Stimulated activated CD4-positive, alpha-beta T cell treated with anti-CD3 and anti-CD28 coated beads, Interleukin-1b, Interleukin-23, amount 100 ng/mL, for 4 hours (primary cell): Measurements from ENCODE around the gene METTL14.

Experiments
- DNase-seq, 2 donors: peaks; one replicate each; pipeline ENCODE4 v3.0.0-alpha.2; 2020; ENCODE audit warnings: low read depth in 2 of 2

Gene METTL14

GRCh38 chr4:118734491-118735205 is 49.5 kb downstream of the METTL14 start:
- DNase-seq = no peak

- DNase-seq = no peak
Observed at GRCh38 chr4:118736900-118737299, 51.7 kb downstream of the METTL14 start.

GRCh38 chr4:118738090-118738489 is 52.9 kb downstream of the METTL14 start:
- no peak for DNase-seq

GRCh38 chr4:118739022-118739713 is 54.0 kb downstream of the METTL14 start:
- DNase-seq = no peak

GRCh38 chr4:118740869-118741268 is 55.7 kb downstream of the METTL14 start:
- no peak for DNase-seq

GRCh38 chr4:118741301-118741855 is 56.2 kb downstream of the METTL14 start:
- DNase-seq = no peak

GRCh38 chr4:118742050-118742449 is 56.9 kb downstream of the METTL14 start:
- no peak for DNase-seq

GRCh38 chr4:118743867-118744266 is 58.7 kb downstream of the METTL14 start:
- no peak for DNase-seq

GRCh38 chr4:118745357-118745756 is 60.2 kb downstream of the METTL14 start:
- no peak for DNase-seq

- no peak for DNase-seq
Observed at GRCh38 chr4:118746251-118746919, 61.2 kb downstream of the METTL14 start.

- no peak for DNase-seq
Observed at GRCh38 chr4:118749347-118749988, 64.3 kb downstream of the METTL14 start.

- no peak for DNase-seq
Observed at GRCh38 chr4:118751629-118752323, 66.6 kb downstream of the METTL14 start.

- no peak for DNase-seq
Observed at GRCh38 chr4:118752551-118752950, 67.4 kb downstream of the METTL14 start.

- no peak for DNase-seq
Observed at GRCh38 chr4:118753096-118753495, 67.9 kb downstream of the METTL14 start.

- DNase-seq = no peak
Observed at GRCh38 chr4:118753685-118754084, 68.5 kb downstream of the METTL14 start.

- DNase-seq = no peak
Observed at GRCh38 chr4:118754890-118755289, 69.7 kb downstream of the METTL14 start.

GRCh38 chr4:118755438-118756226 is 70.4 kb downstream of the METTL14 start:
- no peak for DNase-seq

GRCh38 chr4:118756429-118756828 is 71.2 kb downstream of the METTL14 start:
- DNase-seq = no peak

GRCh38 chr4:118756958-118757357 is 71.8 kb downstream of the METTL14 start:
- DNase-seq = no peak

GRCh38 chr4:118757761-118758251 is 72.6 kb downstream of the METTL14 start:
- no peak for DNase-seq
